ENCODE results near the gene METTL23. TPM values are rescaled to one million over a fixed set of nuclear protein-coding genes. Genes with fewer than 3 reads are reported as not detected.
"Not testable (repeated sequence)": the region's sequence is repeated elsewhere in the genome, so short reads cannot be mapped to it uniquely, and the experiment has no call there.

METTL23 gene
- total RNA-seq, 3 donors from 2014 or later, result 22.5 to 30.4 (median 28.7) TPM

GRCh38 chr17:76697702-76698465 lies 28.8 kb upstream of the METTL23 start:
- no peak for TF ChIP-seq CTCF (IDR thresholded peaks at IDR 0.05)
- intact Hi-C loops (cut with DNase I, micrococcal nuclease), result no loop called here
- no peaks in the 10 kb centered on the region for H3K4me1 ChIP-seq (ENCODE audit: low read depth)

GRCh38 chr17:76698466-76698977 lies 28.1 kb upstream of the METTL23 start:
- H3K36me3 ChIP-seq (ENCODE audit: low read depth); H3K4me1 ChIP-seq (ENCODE audit: low read depth); H3K4me3 ChIP-seq; H3K9me3 ChIP-seq; intact Hi-C loops (cut with DNase I, micrococcal nuclease); ATAC-seq: not testable (repeated sequence)
- peak in 1 of 3 donors; percentile 2 for DNase-seq

More at GRCh38 chr17:76697702-76698465, 28.8 kb upstream of the METTL23 start:
- no peaks in the 10 kb centered on the region for H3K9me3 ChIP-seq
- no peak for DNase-seq
- no peaks in the 10 kb centered on the region for H3K36me3 ChIP-seq (ENCODE audit: low read depth)
- H3K4me3 ChIP-seq, result no peak overlapping the region
- ATAC-seq, result no peak

- intact Hi-C loops (cut with DNase I, micrococcal nuclease), result no loop called here
Measured at GRCh38 chr17:76700270-76700616, 26.4 kb upstream of the METTL23 start.

GRCh38 chr17:76700617-76701470 lies 25.8 kb upstream of the METTL23 start:
- H3K4me3 ChIP-seq, result no peak overlapping the region
- H3K9me3 ChIP-seq, result no peaks in the 10 kb centered on the region
- H3K36me3 ChIP-seq (ENCODE audit: low read depth), result no peaks in the 10 kb centered on the region
- no peak for TF ChIP-seq CTCF (IDR thresholded peaks at IDR 0.05)
- intact Hi-C loops (cut with DNase I, micrococcal nuclease), result no loop called here
- DNase-seq, result peak in 1 of 3 donors; percentile 59
- ATAC-seq, result peak; percentile 67
- H3K4me1 ChIP-seq (ENCODE audit: low read depth), result no peaks in the 10 kb centered on the region

More at GRCh38 chr17:76700270-76700616, 26.4 kb upstream of the METTL23 start:
- DNase-seq (no peak), ATAC-seq (no peak)
- no peak for TF ChIP-seq CTCF (IDR thresholded peaks at IDR 0.05)
- no peaks in the 10 kb centered on the region for H3K36me3 ChIP-seq (ENCODE audit: low read depth)
- no peaks in the 10 kb centered on the region for H3K9me3 ChIP-seq
- H3K4me1 ChIP-seq (ENCODE audit: low read depth), result no peaks in the 10 kb centered on the region
- H3K4me3 ChIP-seq, result no peak overlapping the region

- Histone ChIP-seq H3K4me3 (no peak overlapping the region), H3K9me3 (no peaks in the 10 kb centered on the region), H3K4me1 (ENCODE audit: low read depth) (no peaks in the 10 kb centered on the region), H3K36me3 (ENCODE audit: low read depth) (no peaks in the 10 kb centered on the region)
- DNase-seq (peak in 1 of 3 donors; percentile 36), ATAC-seq (no peak)
- TF ChIP-seq CTCF (IDR thresholded peaks at IDR 0.05), result no peak
- intact Hi-C loops (cut with DNase I, micrococcal nuclease), result no loop called here
Measured at GRCh38 chr17:76701471-76701967, 25.1 kb upstream of the METTL23 start.
